Spleen (tissue), 7 donors: Measurements from ENCODE around the gene DNHD1.

Experiments used
- POLR2A ChIP-seq, 3 donors: fragments of 450-650 bp; IDR thresholded peaks; one replicate each; pipeline ENCODE4 v1.5.1; 2017; ENCODE audit warnings: antibody characterized with exemption in 3 of 3, mild to moderate bottlenecking in 1 of 3
- TF ChIP-seq, protein P1 (sequence below), 11 experiments: fragments of 200-600 bp in 7 of 11; fragments of 450-650 bp in 4 of 11; sonication (generic) in 4 of 11; IDR thresholded peaks in 8 of 11; conservative IDR thresholded peaks in 3 of 11; 1 replicate in 7 of 11; 2 replicates in 4 of 11; pipeline versions ENCODE4 v1.4.0 to v1.8.0; 2016 to 2021; ENCODE audit warnings: antibody characterized with exemption in 11 of 11, inconsistent platforms in 4 of 11, mild to moderate bottlenecking in 1 of 11
- donor health status: DM: no; HTN: no; CAD: no; lungs with moderate emphysema.
- donor health status: DM: no; HTN: no; CAD: no.
- donor health status: DM: no; HTN: no; CAD: no.

DNA sequence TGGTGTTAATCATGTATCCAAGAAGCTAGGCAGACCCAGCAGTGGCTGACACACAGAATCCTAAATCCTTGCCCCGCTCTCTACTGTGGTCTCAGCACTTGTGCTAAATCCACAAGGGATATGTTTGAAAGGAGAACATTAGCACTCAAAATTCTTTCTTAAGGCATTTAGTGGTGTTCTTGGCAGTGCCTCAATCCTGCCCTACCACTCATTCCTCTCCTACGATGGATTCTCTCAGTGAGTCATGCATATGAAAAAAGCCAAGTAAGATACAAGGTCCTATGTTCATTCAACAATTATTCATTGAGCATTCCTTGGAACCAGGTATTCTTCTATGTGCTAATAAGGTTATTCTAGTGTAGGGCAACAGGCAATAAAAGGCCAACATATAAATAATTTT lies 75.1 kb downstream of the DNHD1 start:
- TF ChIP-seq POLR2A (IDR thresholded peaks at IDR 0.05), result no peak
- TF ChIP-seq, protein P1, sequence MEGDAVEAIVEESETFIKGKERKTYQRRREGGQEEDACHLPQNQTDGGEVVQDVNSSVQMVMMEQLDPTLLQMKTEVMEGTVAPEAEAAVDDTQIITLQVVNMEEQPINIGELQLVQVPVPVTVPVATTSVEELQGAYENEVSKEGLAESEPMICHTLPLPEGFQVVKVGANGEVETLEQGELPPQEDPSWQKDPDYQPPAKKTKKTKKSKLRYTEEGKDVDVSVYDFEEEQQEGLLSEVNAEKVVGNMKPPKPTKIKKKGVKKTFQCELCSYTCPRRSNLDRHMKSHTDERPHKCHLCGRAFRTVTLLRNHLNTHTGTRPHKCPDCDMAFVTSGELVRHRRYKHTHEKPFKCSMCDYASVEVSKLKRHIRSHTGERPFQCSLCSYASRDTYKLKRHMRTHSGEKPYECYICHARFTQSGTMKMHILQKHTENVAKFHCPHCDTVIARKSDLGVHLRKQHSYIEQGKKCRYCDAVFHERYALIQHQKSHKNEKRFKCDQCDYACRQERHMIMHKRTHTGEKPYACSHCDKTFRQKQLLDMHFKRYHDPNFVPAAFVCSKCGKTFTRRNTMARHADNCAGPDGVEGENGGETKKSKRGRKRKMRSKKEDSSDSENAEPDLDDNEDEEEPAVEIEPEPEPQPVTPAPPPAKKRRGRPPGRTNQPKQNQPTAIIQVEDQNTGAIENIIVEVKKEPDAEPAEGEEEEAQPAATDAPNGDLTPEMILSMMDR (IDR thresholded peaks at IDR 0.05 in 8 of 11, conservative IDR thresholded peaks at IDR 0.05 in 3 of 11), result no peak
